DMS114 treated with DMSO at 0.1 percent for 48 hours (cell line): ENCODE measurements around the gene CDK5.
A peak's percentile ranks its signal among the peaks of the same experiment; 100 is the strongest.

ENCODE experiments used
- DNase-seq: peaks from one replicate; lab custom pipeline; 2025; ENCODE audit not compliant: unreplicated experiment; lab: John Stamatoyannopoulos, UW

The CDK5 gene

GRCh38 chr7:151087245-151088018 is 29.7 kb upstream of the CDK5 start:
- no peak for DNase-seq

- no peak for DNase-seq
These were observed 29.1 kb upstream of the CDK5 start for GRCh38 chr7:151086802-151087244.

GRCh38 chr7:151085691-151086620 is 28.3 kb upstream of the CDK5 start, which contains the start of gene AGAP3:
Gene AGAP3 (plus strand): TSS chr7:151086475. CDS start chr7:151086742, 267 bp downstream.
- DNase-seq, result peak; percentile 68

DNA sequence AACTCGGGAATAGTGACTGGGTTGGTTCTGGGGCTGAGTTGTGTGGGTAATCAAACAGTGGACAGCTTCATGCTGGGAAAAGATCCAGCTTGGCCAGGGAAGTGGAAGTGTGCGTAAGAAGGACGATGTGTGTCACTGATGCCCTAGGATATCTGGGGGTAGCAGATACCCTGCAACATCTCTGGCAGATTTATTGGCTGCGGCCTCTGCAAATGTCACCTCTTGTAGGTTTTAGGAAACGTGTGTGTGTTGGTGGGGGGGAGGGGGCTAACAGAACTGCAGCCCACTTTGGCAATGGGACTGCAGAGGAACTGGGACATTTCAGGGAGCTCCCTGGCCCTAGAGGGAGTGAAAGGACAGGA is 27.6 kb upstream of the CDK5 start:
- DNase-seq, result no peak

DNA sequence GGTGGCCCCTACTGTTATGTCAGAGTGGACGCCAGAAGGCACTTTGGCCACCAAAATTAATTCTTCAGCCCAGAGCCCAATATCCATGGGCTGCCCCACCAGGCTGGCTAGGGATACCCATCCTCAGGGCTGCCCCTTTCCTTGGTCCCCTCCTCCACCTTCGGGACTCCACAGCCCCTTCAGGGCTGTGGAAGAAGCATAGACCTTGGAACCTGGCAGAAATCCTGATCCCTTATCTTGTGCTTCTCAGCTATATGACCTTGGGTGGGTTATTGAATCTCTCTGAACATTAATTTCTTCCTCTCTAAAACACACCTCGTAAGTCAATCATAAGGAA is 26.1 kb upstream of the CDK5 start:
- DNase-seq, result no peak

- peak; percentile 47 for DNase-seq
These were observed 25.6 kb upstream of the CDK5 start, which contains the start of gene TMUB1 for GRCh38 chr7:151083071-151083823. Gene TMUB1 (minus strand): TSS chr7:151083493. CDS start chr7:151082563, 930 bp downstream.

DNA sequence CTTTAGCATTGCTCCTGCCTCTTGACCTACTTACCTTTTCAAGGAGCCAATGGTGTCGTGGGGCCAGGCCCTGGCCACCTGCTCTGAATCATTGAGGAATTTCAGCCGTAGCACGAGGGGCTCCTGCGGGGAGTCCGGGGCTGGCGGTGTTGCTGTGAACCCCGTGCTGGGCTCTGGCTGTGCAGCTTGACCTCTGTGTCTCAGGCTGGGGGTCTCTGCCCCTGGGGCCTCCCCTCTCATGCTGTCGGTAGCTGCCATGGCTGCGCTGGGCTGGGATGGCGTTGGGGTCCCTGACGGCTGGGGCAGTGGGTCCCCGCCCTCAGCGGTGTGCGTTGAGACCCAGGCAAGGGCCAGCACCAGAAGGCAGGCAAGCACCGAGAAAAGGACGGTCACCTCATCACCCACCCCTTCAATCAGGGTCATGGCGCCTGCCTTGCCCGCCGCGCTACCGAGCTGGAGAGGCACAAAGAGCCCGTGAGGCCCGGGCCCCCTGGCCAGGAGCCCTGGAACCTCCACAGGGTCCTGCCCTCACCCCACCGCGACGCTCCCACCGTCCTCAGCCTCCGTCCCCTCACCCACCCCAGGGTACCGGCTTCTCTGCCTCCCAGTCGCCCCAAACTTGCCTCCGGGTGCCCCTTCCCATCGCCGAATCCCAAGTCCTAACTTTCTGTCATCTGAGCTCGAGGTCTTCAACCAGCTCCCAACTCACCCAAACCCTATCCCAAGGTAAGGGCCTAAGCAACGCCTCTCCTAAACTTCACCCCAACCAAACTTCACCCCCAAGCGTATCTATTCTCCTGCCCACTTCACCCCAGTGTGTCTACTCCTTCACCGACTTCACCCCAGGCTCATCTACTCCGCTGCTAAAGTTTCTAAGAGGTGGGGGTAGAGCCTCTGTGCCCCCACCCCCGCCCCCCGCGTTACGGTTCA is 24.7 kb upstream of the CDK5 start:
- DNase-seq, result no peak

DNA sequence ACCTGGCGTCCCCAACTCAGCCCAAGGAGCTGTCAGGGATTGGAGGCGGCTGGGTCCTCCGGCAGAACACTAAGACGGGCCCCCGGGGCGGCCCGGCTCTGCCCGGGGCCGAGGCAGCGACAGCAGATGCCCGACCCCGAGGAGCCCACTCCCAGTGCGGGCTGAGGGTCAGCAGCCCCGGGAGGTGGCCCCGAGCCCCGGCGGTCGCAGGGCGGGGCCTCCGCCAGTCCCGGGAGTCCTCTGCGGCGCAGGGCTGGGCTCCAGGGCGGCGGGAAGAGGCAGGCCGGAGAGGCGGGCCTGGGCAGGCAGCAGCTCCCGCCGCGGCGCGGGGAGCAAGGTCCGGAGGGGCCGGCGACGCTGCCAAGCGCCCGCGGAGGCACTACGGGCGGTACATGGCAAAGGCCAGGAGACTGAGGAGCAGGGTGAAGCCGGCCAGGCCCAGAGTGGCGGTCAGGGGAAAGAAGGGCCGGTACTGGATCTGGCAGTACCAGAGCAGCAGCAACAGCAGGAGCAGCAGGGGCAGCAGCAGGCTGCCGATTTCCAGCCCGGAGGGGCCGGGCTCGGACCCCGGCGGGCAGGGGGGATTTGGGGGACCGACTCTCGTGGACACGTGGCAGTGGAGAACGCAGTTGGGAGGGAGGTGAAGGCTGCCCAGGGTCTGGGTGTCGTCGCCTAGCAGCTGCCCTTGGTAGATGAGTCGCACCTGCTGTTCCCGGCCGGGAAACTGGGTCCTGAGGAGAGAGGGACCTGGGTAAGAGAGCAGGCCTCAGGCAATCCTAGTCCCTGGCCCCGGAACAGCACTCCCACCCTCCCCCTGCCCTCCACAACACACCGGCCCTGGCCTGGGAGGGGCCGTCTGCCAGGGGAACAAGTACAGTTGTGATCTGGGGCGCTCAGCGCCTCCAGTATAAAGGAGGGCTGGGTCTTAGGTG is 23.7 kb upstream of the CDK5 start:
- no peak for DNase-seq

GRCh38 chr7:151080522-151081169 is 22.9 kb upstream of the CDK5 start, which contains the start of gene FASTK:
Gene FASTK (minus strand): TSS chr7:151080809. CDS start chr7:151080766, 43 bp downstream.
- peak; percentile 76 for DNase-seq

- no peak for DNase-seq
These were observed 22.4 kb upstream of the CDK5 start for GRCh38 chr7:151080067-151080521.

DNA sequence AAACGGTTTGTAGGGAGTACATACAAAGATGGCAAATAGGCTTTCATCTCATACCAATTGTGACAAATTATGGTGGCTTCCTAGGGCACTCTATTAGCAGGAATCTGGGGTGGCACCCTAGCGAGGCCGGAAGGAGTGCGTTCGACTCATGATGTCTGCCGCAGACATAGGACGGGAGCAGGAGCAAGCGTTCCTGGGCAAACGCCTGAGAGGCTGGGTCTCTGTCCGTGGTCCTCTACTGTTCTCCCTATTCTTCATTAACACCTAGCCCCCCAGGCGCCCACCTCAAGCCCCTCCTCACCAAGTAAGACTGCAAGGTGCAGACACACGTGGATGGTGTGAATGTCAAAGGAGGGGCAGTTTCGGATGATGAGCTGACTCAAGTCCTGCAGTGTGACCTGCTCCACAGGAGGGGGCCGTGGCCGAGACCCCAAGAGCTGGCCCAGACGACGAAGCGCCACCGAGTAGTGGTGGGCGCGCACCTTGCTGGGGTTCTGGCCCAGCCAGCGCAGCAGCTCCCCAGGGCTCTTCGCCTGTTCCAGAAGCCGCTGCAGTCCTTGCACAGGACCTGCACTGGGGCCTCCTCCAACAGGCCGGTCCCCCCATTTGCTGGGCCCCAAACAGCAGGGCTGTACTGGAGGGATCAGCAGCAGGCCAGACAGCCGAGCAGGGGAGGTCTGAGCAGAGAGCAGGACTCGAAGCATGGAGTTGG is 21.7 kb upstream of the CDK5 start:
- DNase-seq, result no peak

GRCh38 chr7:151078233-151079040 is 20.7 kb upstream of the CDK5 start:
- DNase-seq, result no peak

DNA sequence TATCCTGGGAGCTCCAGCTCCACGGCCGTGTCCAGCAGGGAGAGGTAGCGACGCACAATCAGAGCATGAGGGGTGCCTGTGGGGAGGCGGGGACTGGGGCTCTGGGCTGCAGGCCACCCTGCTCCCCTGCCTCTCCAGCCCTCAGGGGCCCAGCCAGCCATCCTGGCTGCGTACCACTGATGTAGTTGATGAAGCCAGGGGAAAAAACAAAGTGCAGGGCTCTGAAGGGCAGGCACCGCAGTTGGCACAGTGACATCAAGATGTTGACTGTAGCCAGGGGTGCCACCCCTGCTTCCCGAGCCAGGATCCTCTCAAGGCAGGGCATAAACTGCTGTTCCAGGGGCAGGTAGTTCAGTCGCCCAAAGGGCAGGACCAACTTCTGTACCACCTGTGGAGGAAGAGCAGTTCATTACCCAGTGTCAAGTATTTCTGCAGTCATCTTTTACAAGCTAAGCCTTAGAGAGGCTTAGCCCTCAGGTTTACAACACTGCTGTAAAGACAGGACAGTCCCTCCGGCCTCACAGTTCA is 20.1 kb upstream of the CDK5 start:
- DNase-seq, result no peak

DNA sequence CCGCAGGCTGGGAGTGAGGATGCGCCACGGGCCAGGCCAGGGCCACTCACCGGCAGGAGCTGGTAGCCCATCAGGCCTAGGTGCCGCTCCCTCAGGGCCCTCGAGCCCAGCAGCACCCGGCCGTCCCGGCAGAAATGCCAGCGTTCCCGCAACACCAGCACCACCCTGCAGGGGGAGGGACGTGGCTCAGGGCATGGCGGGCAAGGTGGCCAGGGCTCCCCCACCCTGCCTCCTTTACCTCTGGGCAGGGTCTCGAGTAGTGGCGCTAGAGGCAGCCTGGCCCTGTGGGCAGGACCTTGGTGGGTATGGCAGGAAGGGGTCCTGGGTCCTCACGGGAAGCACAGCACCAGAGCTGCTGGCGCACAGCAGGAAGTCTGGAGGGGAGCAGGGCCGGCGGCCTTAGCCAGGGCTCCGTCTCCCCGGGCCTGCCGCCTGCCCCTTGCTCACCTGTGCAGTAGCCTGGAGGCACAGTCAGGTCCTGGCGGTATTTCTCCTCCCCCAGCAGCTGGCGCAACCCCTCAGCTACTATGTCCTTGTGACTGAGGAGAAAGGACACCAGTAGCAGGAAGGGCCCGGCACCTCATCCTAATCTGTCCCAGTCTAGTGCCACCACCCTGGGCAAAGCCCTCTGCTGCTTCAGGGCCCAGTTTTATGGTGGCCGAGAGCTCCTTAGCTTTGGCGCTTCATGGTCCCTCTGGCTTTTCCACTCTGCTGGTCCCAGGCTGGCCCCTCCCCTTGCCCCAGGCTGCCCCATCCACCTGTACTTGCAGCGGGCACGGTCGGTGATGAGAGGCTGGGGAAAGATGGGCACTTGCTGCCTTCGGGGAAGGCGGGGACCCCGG is 19.4 kb upstream of the CDK5 start:
- no peak for DNase-seq

- DNase-seq, result no peak
These were observed 18.3 kb upstream of the CDK5 start for GRCh38 chr7:151075978-151076426.

DNA sequence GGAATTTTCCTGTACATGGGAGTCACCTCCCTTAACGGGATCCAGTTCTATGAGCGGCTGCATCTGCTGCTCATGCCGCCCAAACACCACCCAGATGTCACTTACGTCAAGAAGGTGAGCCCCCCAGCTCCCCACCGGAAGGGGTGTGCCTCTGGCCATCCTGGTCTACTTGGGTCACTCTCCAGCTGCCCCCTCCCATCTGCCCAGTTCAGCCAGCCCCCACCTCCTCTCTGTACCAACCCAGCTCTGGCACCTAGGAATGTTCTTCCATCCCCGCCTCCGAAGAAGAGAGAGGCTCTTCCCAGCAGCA is 17.9 kb upstream of the CDK5 start:
- DNase-seq, result no peak
